ENCODE data around the gene PLS3. TPM values are rescaled to one million over a fixed set of nuclear protein-coding genes. Genes with fewer than 3 reads are reported as not detected.

Gene PLS3
- total RNA-seq (10 to 100 TPM; 33.6 to 61.8 (median 36.6) TPM), polyA plus RNA-seq (10 to 100 TPM; 17.5 to 42.7 TPM)
- long read RNA-seq, donor 1, transcript PLS3-202 (16 exons, 3,280 nt), result major isoform, 38 of 50 reads
- long read RNA-seq, donor 1, partial matches to known transcripts, result 4 of 50 reads
- long read RNA-seq, donor 1, other reads (novel, unspliced or antisense), result 8 of 50 reads
- long read RNA-seq, donor 2, transcript PLS3-209 (16 exons, 3,037 nt), result minor isoform, 37 of 216 reads
- long read RNA-seq, donor 2, transcript PLS3-202 (16 exons, 3,280 nt), result major isoform, 141 of 216 reads
- long read RNA-seq, donor 2, partial matches to known transcripts, result 6 of 216 reads
- long read RNA-seq, donor 2, other reads (novel, unspliced or antisense), result 32 of 216 reads
- long read RNA-seq, donor 3, transcript PLS3-202 (16 exons, 3,280 nt), result major isoform, 42 of 60 reads
- long read RNA-seq, donor 3, transcript PLS3-209 (16 exons, 3,037 nt), result minor isoform, 9 of 60 reads
- long read RNA-seq, donor 3, partial matches to known transcripts, result 3 of 60 reads
- long read RNA-seq, donor 3, other reads (novel, unspliced or antisense), result 6 of 60 reads

- TF ChIP-seq POLR2A (IDR thresholded peaks at IDR 0.05) (peak in 1 of 2 donors; percentile 86), CTCF (IDR thresholded peaks at IDR 0.05) (no peak)
- peaks cover 0 to 39% (median 6%) of the 10 kb centered on the region in 12 donors for H3K4me1 ChIP-seq
- intact Hi-C loops (cut with DNase I), result loop anchor here in 9 of 10 donors (5.0 to 10.0 kb wide), 10 partner anchors 54 to 229 kb away; no protein-coding TSS in a partner anchor
- DNase-seq (peak; percentile 88 to 92 (median 90)), ATAC-seq (peak; percentile 91 to 94 (median 93))
- H3K9me3 ChIP-seq, result no peaks in the 10 kb centered on the region
- no peaks in the 10 kb centered on the region for H3K36me3 ChIP-seq
- peaks cover 0 to 59% (median 0%) of the 10 kb centered on the region in 9 donors for H3K27me3 ChIP-seq
- H3K27ac ChIP-seq, result peak within 1 kb of the TSS; percentile 79 to 96 (median 91)
- H3K4me3 ChIP-seq, result peak within 1 kb of the TSS; percentile 56 to 86 (median 72)
- 0 to 3% (median 2%) methylated on average over 15 to 40 of the region's 40 CpGs for WGBS, 4 donors
Measured at GRCh38 chrX:115560978-115561604, at the start of gene PLS3. Gene PLS3 (plus strand): TSS chrX:115561174. CDS start chrX:115610251, 49,077 bp downstream.

- no peak overlapping the region for H3K4me3 ChIP-seq
- 68 to 85% (median 73%) methylated on average over 2 of the region's 2 CpGs for WGBS, 4 donors
- ATAC-seq (no peak), DNase-seq (no peak)
- H3K4me1 ChIP-seq, result no peaks in the 10 kb centered on the region
- no peaks in the 10 kb centered on the region for H3K9me3 ChIP-seq
- intact Hi-C loops (cut with DNase I), result no loop called here
- no peak overlapping the region for H3K27ac ChIP-seq
- TF ChIP-seq CTCF (IDR thresholded peaks at IDR 0.05) (no peak), POLR2A (IDR thresholded peaks at IDR 0.05) (no peak)
- H3K36me3 ChIP-seq, result no peaks in the 10 kb centered on the region
- H3K27me3 ChIP-seq, result peaks cover 0 to 2% (median 0%) of the 10 kb centered on the region in 9 donors
Measured at GRCh38 chrX:115518113-115518512, 42.9 kb upstream of the PLS3 start.

GRCh38 chrX:115521741-115522140 is 39.2 kb upstream of the PLS3 start:
- no peak overlapping the region for H3K4me3 ChIP-seq
- DNase-seq, result no peak
- 36 to 56% (median 47%) methylated on average over 1 of the region's 1 CpG for WGBS, 4 donors
- ATAC-seq, result no peak
- H3K27me3 ChIP-seq, result peaks cover 0 to 5% (median 0%) of the 10 kb centered on the region in 9 donors
- no peaks in the 10 kb centered on the region for H3K4me1 ChIP-seq
- no peaks in the 10 kb centered on the region for H3K9me3 ChIP-seq
- H3K27ac ChIP-seq, result no peak overlapping the region
- intact Hi-C loops (cut with DNase I), result no loop called here
- TF ChIP-seq POLR2A (IDR thresholded peaks at IDR 0.05) (no peak), CTCF (IDR thresholded peaks at IDR 0.05) (no peak)
- H3K36me3 ChIP-seq, result no peaks in the 10 kb centered on the region

GRCh38 chrX:115522952-115523351 is 38.0 kb upstream of the PLS3 start:
- ATAC-seq, result no peak
- TF ChIP-seq POLR2A (IDR thresholded peaks at IDR 0.05) (no peak), CTCF (IDR thresholded peaks at IDR 0.05) (no peak)
- H3K27ac ChIP-seq, result no peak overlapping the region

More at GRCh38 chrX:115522952-115523351, 38.0 kb upstream of the PLS3 start:
- DNase-seq, result no peak
- Histone ChIP-seq H3K4me3 (no peak overlapping the region), H3K27me3 (peaks cover 0 to 7% (median 0%) of the 10 kb centered on the region in 9 donors), H3K36me3 (no peaks in the 10 kb centered on the region), H3K4me1 (no peaks in the 10 kb centered on the region), H3K9me3 (no peaks in the 10 kb centered on the region)
- intact Hi-C loops (cut with DNase I), result no loop called here
